ENCODE measurements around the gene AFF1.

DNA sequence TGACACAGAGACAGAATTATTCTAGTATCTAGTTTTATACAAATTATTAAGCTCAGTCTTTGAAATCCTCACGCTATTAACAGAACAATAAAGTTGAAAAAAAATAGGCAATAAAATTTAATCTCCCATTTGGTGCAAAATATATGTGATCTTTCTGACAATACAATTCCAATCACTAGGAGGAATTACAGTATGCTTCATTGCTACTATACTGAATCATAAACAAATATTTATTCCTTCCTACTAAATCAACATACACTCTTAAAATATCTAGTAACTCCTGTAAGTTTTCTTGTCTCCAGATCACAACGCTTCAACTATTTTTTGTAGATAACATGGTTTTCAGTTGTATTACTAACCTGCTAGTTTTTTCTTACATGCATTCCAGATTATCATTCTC is 239.9 kb downstream of the AFF1 start:
- TF ChIP-seq, protein P1, sequence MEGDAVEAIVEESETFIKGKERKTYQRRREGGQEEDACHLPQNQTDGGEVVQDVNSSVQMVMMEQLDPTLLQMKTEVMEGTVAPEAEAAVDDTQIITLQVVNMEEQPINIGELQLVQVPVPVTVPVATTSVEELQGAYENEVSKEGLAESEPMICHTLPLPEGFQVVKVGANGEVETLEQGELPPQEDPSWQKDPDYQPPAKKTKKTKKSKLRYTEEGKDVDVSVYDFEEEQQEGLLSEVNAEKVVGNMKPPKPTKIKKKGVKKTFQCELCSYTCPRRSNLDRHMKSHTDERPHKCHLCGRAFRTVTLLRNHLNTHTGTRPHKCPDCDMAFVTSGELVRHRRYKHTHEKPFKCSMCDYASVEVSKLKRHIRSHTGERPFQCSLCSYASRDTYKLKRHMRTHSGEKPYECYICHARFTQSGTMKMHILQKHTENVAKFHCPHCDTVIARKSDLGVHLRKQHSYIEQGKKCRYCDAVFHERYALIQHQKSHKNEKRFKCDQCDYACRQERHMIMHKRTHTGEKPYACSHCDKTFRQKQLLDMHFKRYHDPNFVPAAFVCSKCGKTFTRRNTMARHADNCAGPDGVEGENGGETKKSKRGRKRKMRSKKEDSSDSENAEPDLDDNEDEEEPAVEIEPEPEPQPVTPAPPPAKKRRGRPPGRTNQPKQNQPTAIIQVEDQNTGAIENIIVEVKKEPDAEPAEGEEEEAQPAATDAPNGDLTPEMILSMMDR (conservative IDR thresholded peaks at IDR 0.05; ENCODE audit: low read length): no peak
- no peak for TF ChIP-seq EZH2phosphoT487 (IDR thresholded peaks at IDR 0.05; ENCODE audit: borderline replicate concordance, low read depth, low read length)
